ENCODE data around the gene NEUROG2. TPM values are rescaled to one million over a fixed set of nuclear protein-coding genes. Genes with fewer than 3 reads are reported as not detected.
"Not testable (repeated sequence)": the region's sequence is repeated elsewhere in the genome, so short reads cannot be mapped to it uniquely, and the experiment has no call there.

The NEUROG2 gene
- total RNA-seq, 2 experiments from 2014 or later, result not detected

DNA sequence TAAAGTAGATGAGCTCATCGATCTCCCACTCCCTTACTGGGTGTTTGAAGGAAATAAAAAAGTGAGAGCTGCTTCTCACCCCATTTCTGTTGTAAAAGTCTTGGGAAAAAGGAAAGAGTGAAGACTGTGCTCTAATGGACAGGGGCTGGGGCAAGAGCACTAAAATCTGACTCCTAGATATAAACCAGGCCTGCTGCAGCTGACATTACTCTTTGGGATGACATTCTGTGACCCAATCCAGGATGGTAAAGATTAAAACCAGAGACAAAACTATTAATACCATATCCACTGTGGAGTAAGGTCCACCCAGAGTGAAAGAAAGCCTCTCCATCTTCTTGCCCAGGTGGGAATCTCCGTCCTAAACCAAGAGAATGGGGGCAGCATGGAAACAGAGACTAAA is 20.1 kb upstream of the NEUROG2 start:
- H3K4me1 Mint-ChIP-seq, result no peaks in the 10 kb centered on the region
- peaks cover 4% of the 10 kb centered on the region for H3K27me3 Mint-ChIP-seq
- no peak for DNase-seq
- ChIA-PET POLR2A (no interaction called here), CTCF (no interaction called here)
- H3K9me3 Mint-ChIP-seq, result no peaks in the 10 kb centered on the region
- H3K27ac Mint-ChIP-seq, result no peak overlapping the region
- no peak overlapping the region for H3K4me3 Mint-ChIP-seq
- H3K36me3 Mint-ChIP-seq (ENCODE audit: low read depth), result peaks cover 6% of the 10 kb centered on the region

DNA sequence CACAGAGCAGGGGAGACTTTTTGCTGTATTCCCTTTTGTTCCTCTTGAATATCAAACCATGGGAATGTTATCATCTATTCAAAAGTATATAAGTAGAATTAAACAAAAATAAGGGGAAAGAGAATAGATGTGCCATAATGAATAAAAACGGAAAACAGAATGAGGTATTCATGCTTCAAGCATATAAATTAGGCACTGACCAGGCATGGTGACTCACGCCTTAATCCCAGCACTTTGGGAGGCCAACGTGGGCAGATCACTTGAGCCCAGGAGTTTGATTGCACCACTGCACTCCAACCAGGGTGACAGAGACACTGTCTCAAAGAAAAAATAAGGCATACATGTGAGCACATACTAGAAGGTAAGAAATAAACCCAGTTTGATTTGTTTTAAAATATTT is 16.3 kb upstream of the NEUROG2 start:
- H3K27ac Mint-ChIP-seq, result no peak overlapping the region
- no peaks in the 10 kb centered on the region for H3K36me3 Mint-ChIP-seq (ENCODE audit: low read depth)
- ChIA-PET POLR2A (no interaction called here), CTCF (interaction anchor here (0.6 to 1.0 kb wide), 4 partner anchors 8 to 221 kb away, joined by 3 read pairs; no protein-coding TSS in a partner anchor)
- H3K4me1 Mint-ChIP-seq, result no peaks in the 10 kb centered on the region
- peaks cover 16% of the 10 kb centered on the region for H3K27me3 Mint-ChIP-seq
- no peak for DNase-seq
- no peaks in the 10 kb centered on the region for H3K9me3 Mint-ChIP-seq
- no peak overlapping the region for H3K4me3 Mint-ChIP-seq

DNA sequence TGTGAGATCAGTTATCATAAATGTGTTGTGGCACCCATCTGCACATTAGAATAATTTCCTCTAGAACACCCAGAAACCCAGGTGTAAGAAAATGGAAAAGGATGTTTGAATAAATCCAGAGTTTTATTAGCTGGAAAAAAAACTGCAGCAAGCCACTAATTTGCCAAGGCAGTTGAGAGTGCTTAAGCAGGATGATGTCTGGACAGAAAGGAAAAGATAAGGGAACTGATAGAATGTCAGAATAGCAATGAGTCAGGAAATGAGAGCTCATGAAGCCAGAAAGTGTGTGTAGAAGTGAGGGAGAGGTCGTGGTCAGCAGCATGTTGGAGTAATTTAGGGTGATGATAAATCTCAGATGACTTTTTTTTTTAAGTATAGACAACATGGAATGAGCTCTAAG is 15.2 kb upstream of the NEUROG2 start:
- Mint-ChIP-seq H3K4me3 (no peak overlapping the region), H3K27ac (no peak overlapping the region), H3K9me3 (no peaks in the 10 kb centered on the region), H3K36me3 (ENCODE audit: low read depth) (no peaks in the 10 kb centered on the region), H3K4me1 (no peaks in the 10 kb centered on the region), H3K27me3 (peaks cover 25% of the 10 kb centered on the region)
- DNase-seq, result no peak
- CTCF ChIA-PET, result interaction anchor here (0.7 to 0.9 kb wide), 4 partner anchors 8 to 222 kb away, joined by 3 to 4 read pairs (median 3); no protein-coding TSS in a partner anchor
- POLR2A ChIA-PET, result no interaction called here

DNA sequence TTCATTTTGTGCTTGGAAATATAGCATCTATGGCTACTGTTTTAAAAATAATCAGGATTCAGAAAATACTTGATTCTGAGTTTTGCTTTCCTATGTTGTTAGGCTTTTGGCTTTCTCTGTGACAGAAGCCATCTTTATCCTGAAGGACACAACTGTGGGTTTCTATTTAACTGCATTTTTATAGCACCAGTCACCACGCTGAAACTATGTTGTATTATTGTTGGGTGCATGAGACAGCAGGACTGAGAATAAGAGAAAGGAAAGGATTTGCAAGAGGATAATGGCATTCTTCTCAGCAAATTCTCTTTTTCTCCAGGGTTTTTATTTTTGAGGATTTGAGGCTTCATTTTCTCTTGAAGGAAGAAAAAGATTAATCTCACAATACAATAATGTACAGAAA is 10.1 kb upstream of the NEUROG2 start:
- DNase-seq, result no peak
- no peaks in the 10 kb centered on the region for H3K9me3 Mint-ChIP-seq
- ChIA-PET CTCF (interaction anchor here (2.5 kb wide), 1 partner anchor 9 kb away, joined by 6 read pairs; no protein-coding TSS in a partner anchor), POLR2A (no interaction called here)
- H3K4me3 Mint-ChIP-seq, result no peak overlapping the region
- peaks cover 29% of the 10 kb centered on the region for H3K4me1 Mint-ChIP-seq
- H3K27me3 Mint-ChIP-seq, result peaks cover 64% of the 10 kb centered on the region
- peaks cover 3% of the 10 kb centered on the region for H3K36me3 Mint-ChIP-seq (ENCODE audit: low read depth)
- H3K27ac Mint-ChIP-seq, result no peak overlapping the region

DNA sequence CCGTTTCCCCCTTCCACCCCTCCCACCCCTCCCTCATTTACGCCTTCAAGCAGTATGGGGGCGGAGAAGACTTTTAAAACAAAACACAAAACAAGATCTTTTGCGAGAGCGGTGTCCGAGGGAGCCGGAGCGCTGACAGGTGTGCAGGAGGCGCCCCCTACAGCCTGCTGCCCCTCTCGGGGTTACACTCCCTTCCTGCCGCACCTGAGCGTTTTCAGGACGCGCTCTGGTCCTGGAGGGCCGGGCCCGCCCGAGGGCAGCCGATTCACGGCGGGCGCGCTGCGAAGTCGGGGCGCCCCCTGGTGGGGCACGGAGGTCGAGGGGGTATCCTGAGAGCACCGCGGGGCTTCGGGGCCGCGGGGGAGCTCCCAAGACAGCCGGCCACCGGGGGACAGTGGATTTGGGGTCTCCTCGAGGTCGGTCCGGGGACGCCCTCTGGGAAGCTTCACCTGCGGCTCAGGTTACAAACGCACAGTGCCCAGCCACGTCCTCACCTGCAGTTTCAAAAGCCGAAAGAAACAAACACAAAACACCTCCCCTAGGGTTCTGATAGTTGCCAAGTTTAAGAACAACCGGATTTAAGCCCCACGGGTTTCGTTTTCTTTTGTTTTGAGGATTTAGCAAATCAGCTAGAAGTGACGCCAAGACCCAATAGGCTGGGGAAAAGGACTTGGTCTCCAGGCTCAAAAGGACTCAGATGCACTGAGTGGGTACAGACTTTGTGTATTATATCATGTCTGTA is 8.0 kb upstream of the NEUROG2 start:
- ChIA-PET CTCF (interaction anchor here (0.5 to 4.0 kb wide), 16 partner anchors 8 to 456 kb away, joined by 3 to 45 read pairs (median 3); no protein-coding TSS in a partner anchor), POLR2A (no interaction called here)
- DNase-seq, result peak; percentile 72
- Mint-ChIP-seq H3K36me3 (ENCODE audit: low read depth) (peaks cover 9% of the 10 kb centered on the region), H3K9me3 (peaks cover 2% of the 10 kb centered on the region), H3K4me1 (peaks cover 45% of the 10 kb centered on the region), H3K4me3 (peak overlapping the region; percentile 64), H3K27ac (no peak overlapping the region), H3K27me3 (peaks cover 83% of the 10 kb centered on the region)

DNA sequence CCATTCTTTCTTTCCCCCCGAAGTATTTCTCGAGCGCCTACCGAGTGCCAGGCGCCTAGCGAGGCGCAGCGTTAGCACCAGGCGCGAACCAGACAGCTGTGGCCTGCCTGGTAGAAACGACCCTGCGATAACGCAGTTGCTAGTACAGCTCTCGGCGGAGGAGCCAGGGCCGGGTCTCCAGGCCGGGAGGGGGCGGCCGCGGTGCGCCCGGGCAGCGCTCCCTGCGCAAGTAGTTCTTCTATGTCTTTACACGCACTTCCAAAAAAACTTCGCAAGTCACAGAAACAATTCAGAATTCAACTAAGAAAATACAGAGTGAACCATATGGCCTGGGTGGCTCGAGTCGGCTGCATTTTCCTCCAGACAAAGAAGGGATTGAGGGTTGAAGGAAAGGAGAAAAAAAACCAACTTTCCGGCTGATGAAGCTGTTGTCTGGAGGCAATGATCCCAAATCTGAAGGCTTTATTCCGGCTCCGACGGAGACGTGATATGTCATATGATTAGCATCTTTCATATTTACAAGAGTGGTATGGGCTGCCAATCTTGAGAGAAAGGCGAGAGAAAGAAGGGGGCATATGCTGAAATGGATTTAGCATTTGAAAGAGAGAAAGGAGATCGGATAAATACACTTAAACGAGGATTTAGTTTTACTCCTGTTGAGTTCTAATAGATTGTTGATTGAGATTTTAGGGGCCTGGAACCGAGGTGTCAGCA is 7.2 kb upstream of the NEUROG2 start:
- POLR2A ChIA-PET, result no interaction called here
- Mint-ChIP-seq H3K4me1 (peaks cover 52% of the 10 kb centered on the region), H3K4me3 (peak overlapping the region; percentile 64), H3K27ac (peak overlapping the region; percentile 26), H3K27me3 (peaks cover 86% of the 10 kb centered on the region), H3K9me3 (peaks cover 2% of the 10 kb centered on the region), H3K36me3 (ENCODE audit: low read depth) (peaks cover 9% of the 10 kb centered on the region)
- CTCF ChIA-PET, result interaction anchor here (0.9 to 4.0 kb wide), 9 partner anchors 8 to 242 kb away, joined by 3 to 45 read pairs (median 4); no protein-coding TSS in a partner anchor
- peak; percentile 36 for DNase-seq

DNA sequence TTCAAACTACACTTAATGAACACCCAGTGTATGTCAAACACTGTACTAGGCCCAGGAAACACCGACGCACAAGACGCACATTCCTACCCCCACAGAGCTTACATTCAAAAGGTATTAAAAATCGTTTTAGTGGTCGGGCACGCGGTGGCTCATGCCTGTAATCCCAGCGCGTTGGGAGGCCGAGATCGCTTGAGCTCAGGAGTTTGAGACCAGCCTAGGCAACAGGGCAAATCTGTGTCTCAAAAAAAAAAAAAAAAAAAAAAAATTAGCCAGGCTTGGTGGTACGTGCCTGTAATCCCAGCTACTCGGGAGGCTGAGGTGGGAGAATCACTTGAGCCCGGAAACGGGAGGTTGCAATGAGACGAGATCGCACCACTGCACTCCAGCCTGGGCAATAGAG is 6.5 kb upstream of the NEUROG2 start:
- peaks cover 59% of the 10 kb centered on the region for H3K4me1 Mint-ChIP-seq
- POLR2A ChIA-PET, result not testable (repeated sequence)
- CTCF ChIA-PET, result interaction anchor here (0.9 to 4.0 kb wide), 5 partner anchors 8 to 216 kb away, joined by 3 to 45 read pairs (median 4); no protein-coding TSS in a partner anchor

DNA sequence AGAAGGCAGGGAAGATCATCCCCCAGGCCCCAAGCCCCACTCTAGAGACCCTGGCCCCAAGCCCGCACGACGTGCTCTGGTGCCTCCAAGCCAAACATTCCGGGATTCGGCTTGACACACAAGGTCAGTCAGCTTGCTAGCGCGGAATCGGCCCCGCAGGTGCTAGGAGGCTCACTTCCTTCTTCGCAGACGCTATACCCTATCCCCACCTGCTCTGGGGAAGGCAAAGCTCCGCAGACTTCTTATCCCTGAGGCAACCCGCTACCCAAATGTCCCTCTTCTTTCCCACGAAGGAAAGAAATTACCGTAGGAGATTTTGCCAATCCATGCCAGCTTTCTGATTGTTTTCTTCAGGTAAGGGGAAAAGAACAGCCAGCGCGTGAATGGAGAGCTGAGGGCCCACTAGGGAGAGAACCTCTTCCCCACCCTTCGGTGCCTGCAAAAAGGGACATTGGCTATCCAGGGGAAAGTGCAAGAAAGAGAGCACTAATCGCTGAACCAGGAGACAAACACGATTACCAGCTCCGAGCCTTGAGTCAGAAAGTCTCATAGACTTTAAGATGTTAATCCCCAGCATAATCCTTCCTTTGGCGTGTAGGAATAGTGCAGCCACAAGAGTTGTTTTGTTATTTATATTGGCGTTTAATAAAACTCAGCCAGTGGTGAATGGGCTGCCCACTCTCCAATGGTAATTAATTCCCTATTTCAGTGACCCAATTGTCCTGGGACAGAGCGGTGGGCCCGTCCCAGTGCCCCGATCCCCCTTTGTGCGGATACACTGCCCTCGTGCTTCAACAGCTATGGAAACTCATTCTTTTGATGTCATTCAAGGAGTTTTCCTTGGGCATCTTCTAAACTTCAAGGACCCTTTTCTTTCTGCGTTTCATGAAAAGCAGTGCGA is 5.4 kb upstream of the NEUROG2 start:
- Mint-ChIP-seq H3K27me3 (peaks cover 88% of the 10 kb centered on the region), H3K36me3 (ENCODE audit: low read depth) (peaks cover 9% of the 10 kb centered on the region), H3K4me1 (peaks cover 68% of the 10 kb centered on the region), H3K9me3 (peaks cover 2% of the 10 kb centered on the region), H3K27ac (peak overlapping the region; percentile 48), H3K4me3 (peak overlapping the region; percentile 10)
- ChIA-PET POLR2A (no interaction called here), CTCF (interaction anchor here (1.1 to 4.0 kb wide), 3 partner anchors 10 to 11 kb away, joined by 3 to 45 read pairs (median 3); no protein-coding TSS in a partner anchor)
- DNase-seq, result no peak

More for the DNA sequence above, 6.5 kb upstream of the NEUROG2 start:
- Mint-ChIP-seq H3K4me3 (peak overlapping the region; percentile 64), H3K27me3 (peaks cover 90% of the 10 kb centered on the region)
- H3K9me3 Mint-ChIP-seq; H3K36me3 Mint-ChIP-seq (ENCODE audit: low read depth); DNase-seq; H3K27ac Mint-ChIP-seq: not testable (repeated sequence)

DNA sequence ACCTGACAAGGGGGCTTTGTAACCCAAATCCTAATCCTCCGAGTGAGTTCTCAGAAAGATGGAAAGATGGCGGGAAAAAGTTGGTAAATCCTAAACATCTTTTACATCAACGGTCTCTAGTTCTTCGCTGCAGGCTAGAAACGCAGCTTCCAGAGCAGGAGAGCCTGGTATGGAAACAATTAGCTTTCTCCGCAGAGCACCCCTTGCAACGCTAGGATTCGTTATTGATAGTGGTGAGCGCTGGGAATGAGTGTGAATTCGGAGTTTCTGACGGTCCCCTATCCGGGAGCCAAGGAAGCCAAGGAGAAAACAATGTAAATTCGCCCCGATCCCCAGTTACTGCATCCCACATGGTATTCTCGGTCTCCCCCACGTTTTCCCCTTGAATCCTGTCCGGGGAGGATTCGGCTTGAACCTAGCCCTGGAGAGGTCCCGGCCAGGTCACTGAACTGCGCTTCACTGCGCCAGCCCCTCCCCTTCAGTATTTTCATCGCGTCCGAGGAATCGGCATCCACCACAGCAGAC is 4.7 kb upstream of the NEUROG2 start:
- H3K27me3 Mint-ChIP-seq, result peaks cover 89% of the 10 kb centered on the region
- H3K4me3 Mint-ChIP-seq, result peak overlapping the region; percentile 10
- peak overlapping the region; percentile 48 for H3K27ac Mint-ChIP-seq
- peaks cover 9% of the 10 kb centered on the region for H3K36me3 Mint-ChIP-seq (ENCODE audit: low read depth)
- H3K9me3 Mint-ChIP-seq, result peaks cover 2% of the 10 kb centered on the region
- peaks cover 73% of the 10 kb centered on the region for H3K4me1 Mint-ChIP-seq
- ChIA-PET CTCF (interaction anchor here (1.1 to 1.8 kb wide), 2 partner anchors 10 to 11 kb away, joined by 3 read pairs; no protein-coding TSS in a partner anchor), POLR2A (no interaction called here)
- no peak for DNase-seq

DNA sequence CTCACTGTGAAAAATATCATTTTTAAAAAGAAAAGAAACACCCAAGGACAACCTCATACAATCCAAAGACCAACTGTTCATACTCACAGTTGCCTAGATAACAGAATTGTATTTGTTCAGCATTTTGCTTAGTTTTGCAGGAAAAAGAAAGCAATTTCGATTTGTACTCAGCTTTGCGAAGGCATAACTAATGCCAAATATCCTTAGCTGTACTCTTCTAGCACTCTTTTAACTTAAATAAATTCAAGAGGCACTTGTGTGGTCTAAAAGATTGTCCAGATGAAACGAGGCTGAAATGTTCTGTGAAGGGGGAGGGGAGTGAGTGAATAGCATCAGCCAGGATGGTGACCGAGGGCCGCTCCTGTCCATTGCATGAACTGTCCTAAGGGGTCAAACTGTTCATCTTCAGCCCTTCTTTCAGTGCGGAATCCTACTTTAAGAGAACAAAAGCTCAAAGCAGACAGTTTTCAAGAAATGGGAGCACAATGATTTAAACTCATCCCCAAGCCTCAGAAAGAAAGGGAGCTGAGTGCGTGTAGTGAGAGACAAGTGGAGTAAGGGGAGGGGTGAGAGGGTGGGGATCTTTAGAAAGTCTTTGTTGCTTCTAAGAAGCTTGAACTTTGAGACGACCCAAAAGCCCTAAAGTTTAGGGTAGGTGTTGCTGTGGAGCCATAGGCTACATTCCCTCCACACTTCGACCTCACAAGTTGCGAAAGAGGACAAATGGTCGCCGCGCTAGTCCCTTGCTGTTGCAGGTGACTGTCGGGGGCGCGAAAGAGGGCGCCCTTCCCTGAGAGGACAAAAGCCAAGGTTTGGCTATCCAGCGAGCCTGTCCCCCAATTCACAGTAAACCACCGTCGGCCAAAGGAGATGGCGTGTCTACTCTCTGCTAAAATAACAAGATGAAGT is 4.0 kb upstream of the NEUROG2 start:
- no peak for DNase-seq
- POLR2A ChIA-PET, result no interaction called here
- Mint-ChIP-seq H3K9me3 (peaks cover 2% of the 10 kb centered on the region), H3K27ac (no peak overlapping the region), H3K4me3 (peak overlapping the region; percentile 29), H3K27me3 (peaks cover 89% of the 10 kb centered on the region), H3K36me3 (ENCODE audit: low read depth) (peaks cover 9% of the 10 kb centered on the region), H3K4me1 (peaks cover 76% of the 10 kb centered on the region)
- CTCF ChIA-PET, result interaction anchor here (1.1 to 1.8 kb wide), 2 partner anchors 10 to 11 kb away, joined by 3 read pairs; no protein-coding TSS in a partner anchor

DNA sequence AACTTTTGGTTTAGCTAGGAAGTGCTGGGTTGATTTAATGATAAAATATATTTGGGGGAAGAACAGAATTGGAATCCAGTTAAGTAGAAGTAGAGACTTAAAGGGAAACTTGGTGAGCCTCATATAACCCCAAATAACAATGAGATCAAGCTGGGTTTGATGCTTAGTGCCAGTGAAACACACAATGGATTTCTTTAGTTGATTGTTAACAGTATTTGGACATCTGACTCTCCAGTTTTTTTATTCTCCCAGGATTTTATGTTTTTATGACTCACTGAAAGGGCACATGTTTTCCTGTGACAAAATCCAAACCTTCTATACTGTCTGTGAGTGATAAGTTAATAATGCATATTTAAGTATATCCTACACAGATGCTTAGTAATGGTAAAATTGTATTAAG is 2.7 kb upstream of the NEUROG2 start:
- H3K36me3 Mint-ChIP-seq (ENCODE audit: low read depth), result peaks cover 9% of the 10 kb centered on the region
- H3K27me3 Mint-ChIP-seq, result peaks cover 94% of the 10 kb centered on the region
- no peak overlapping the region for H3K4me3 Mint-ChIP-seq
- peaks cover 80% of the 10 kb centered on the region for H3K4me1 Mint-ChIP-seq
- CTCF ChIA-PET, result no interaction called here
- H3K27ac Mint-ChIP-seq, result no peak overlapping the region
- POLR2A ChIA-PET, result no interaction called here
- peaks cover 2% of the 10 kb centered on the region for H3K9me3 Mint-ChIP-seq
- DNase-seq, result no peak

Data from activated CD4-positive, alpha-beta T cell treated with anti-CD3 and anti-CD28 coated beads, Interleukin-2, amount 10 ng/mL, durations not matched to agents 7 days and 5 days (primary cell).